ENCODE results near the gene PRUNE1.

- no peak for TF ChIP-seq CREB1 (CRISPR knock-in tag; IDR thresholded peaks at IDR 0.05)
- no peak for TF ChIP-seq GABPB1 (CRISPR knock-in tag; IDR thresholded peaks at IDR 0.05)
- no peak for TF ChIP-seq CTCF (IDR thresholded peaks at IDR 0.05)
- no peak for TF ChIP-seq ETV6 (CRISPR knock-in tag; IDR thresholded peaks at IDR 0.05)
- no peak for TF ChIP-seq SP1 (CRISPR knock-in tag; conservative IDR thresholded peaks at IDR 0.05)
- TF ChIP-seq ZNF232 (CRISPR knock-in tag; IDR thresholded peaks at IDR 0.05): no peak
- no peak for TF ChIP-seq HMGXB4 (CRISPR knock-in tag; IDR thresholded peaks at IDR 0.05)
- TF ChIP-seq ATF3 (CRISPR knock-in tag; conservative IDR thresholded peaks at IDR 0.05): no peak
These were observed 26.9 kb downstream of the PRUNE1 start for GRCh38 chr1:151035167-151035566.
